Activated CD8-positive, alpha-beta T cell treated with anti-CD3 and anti-CD28 coated beads for 36 hours (primary cell): ENCODE data around the gene CTPS2. TPM values are rescaled to one million over a fixed set of nuclear protein-coding genes. Genes with fewer than 3 reads are reported as not detected.

Source experiments
- ATAC-seq: fragments of 200-7000 bp; cut with Tn5 transposase; one replicate; pipeline ENCODE4 v1.10.0; 2021; ENCODE audit warnings: mild to moderate bottlenecking, moderate library complexity
- CTCF ChIA-PET: fragments of 350-600 bp; sonication (Branson Sonifier 250); formaldehyde crosslinking; loops from one replicate; lab custom pipeline; 2021; ENCODE audit warnings: antibody characterized with exemption; lab: Charles Lee
- POLR2A ChIA-PET: fragments of 350-600 bp; sonication (Branson Sonifier 250); formaldehyde crosslinking; loops from one replicate; lab custom pipeline; 2021; ENCODE audit warnings: antibody characterized with exemption; lab: Charles Lee
- DNase-seq: peaks from one replicate; pipeline ENCODE4 v3.0.0-alpha.2; 2020
- H3K27ac Mint-ChIP-seq: one replicate; pipeline ENCODE4 v1.8.0; 2021; ENCODE audit warnings: mild to moderate bottlenecking, mixed read lengths
- H3K27me3 Mint-ChIP-seq: one replicate; pipeline ENCODE4 v1.8.0; 2021; ENCODE audit warnings: mixed read lengths
- H3K36me3 Mint-ChIP-seq: one replicate; pipeline ENCODE4 v1.8.0; 2021; ENCODE audit warnings: low read depth, mixed read lengths
- H3K4me1 Mint-ChIP-seq: one replicate; pipeline ENCODE4 v1.8.0; 2021; ENCODE audit warnings: low read depth, mixed read lengths
- H3K4me3 Mint-ChIP-seq: one replicate; pipeline ENCODE4 v1.8.0; 2021; ENCODE audit warnings: mild to moderate bottlenecking, moderate library complexity, mixed read lengths
- H3K9me3 Mint-ChIP-seq: one replicate; pipeline ENCODE4 v1.8.0; 2021; ENCODE audit warnings: mixed read lengths
- intact Hi-C: fragments of 100-400 bp; cut with micrococcal nuclease; formaldehyde crosslinking; loops from one replicate; pipeline ENCODE4 v1.10.0; 2022
- total RNA-seq, 2 experiments: library from RNA; stranded (reverse); gene quantifications; one replicate each; pipeline ENCODE4 v1.2.3, GENCODE V29; 2021
- TF ChIP-seq, protein P1 (sequence below): fragments of 200-600 bp; IDR thresholded peaks from one replicate; pipeline ENCODE4 v1.8.0; 2022; ENCODE audit warnings: antibody characterized with exemption, mild to moderate bottlenecking

The CTPS2 gene
- total RNA-seq, 2 experiments from 2014 or later, result 6.2 to 6.7 TPM

GRCh38 chrX:16659321-16659720 lies 53.1 kb downstream of the CTPS2 start:
- no peak for DNase-seq
- intact Hi-C loops, result no loop called here
- ChIA-PET POLR2A (no interaction called here), CTCF (no interaction called here)
- Mint-ChIP-seq H3K4me3 (no peak overlapping the region), H3K9me3 (no peaks in the 10 kb centered on the region), H3K36me3 (no peaks in the 10 kb centered on the region), H3K27me3 (no peaks in the 10 kb centered on the region), H3K4me1 (no peaks in the 10 kb centered on the region), H3K27ac (no peak overlapping the region)
- TF ChIP-seq, protein P1, sequence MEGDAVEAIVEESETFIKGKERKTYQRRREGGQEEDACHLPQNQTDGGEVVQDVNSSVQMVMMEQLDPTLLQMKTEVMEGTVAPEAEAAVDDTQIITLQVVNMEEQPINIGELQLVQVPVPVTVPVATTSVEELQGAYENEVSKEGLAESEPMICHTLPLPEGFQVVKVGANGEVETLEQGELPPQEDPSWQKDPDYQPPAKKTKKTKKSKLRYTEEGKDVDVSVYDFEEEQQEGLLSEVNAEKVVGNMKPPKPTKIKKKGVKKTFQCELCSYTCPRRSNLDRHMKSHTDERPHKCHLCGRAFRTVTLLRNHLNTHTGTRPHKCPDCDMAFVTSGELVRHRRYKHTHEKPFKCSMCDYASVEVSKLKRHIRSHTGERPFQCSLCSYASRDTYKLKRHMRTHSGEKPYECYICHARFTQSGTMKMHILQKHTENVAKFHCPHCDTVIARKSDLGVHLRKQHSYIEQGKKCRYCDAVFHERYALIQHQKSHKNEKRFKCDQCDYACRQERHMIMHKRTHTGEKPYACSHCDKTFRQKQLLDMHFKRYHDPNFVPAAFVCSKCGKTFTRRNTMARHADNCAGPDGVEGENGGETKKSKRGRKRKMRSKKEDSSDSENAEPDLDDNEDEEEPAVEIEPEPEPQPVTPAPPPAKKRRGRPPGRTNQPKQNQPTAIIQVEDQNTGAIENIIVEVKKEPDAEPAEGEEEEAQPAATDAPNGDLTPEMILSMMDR, result no peak
- ATAC-seq, result no peak

DNA sequence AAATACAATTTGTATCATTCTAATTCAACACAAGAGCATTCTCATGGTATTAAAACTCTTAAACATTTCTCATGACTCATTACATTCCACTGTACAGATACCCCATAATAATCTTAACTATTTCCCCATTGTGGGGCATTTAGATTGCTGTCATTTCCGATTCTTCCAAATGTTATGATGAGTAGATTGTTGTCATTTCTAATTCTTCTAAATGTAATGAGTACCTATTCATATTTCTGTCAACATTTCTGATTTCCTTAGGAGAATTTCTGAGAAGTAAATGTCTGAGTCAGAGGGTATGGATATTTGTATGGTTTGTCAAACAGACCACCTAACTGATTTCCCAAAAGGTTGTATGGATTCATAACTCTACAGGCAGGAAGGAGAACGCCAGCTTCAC lies 54.2 kb downstream of the CTPS2 start:
- POLR2A ChIA-PET, result no interaction called here
- H3K36me3 Mint-ChIP-seq, result no peaks in the 10 kb centered on the region
- TF ChIP-seq, protein P1, result no peak
- DNase-seq, result no peak
- no peaks in the 10 kb centered on the region for H3K27me3 Mint-ChIP-seq
- no peaks in the 10 kb centered on the region for H3K9me3 Mint-ChIP-seq
- intact Hi-C loops, result no loop called here
- ATAC-seq, result no peak
- CTCF ChIA-PET, result no interaction called here
- H3K4me3 Mint-ChIP-seq, result no peak overlapping the region
- no peaks in the 10 kb centered on the region for H3K4me1 Mint-ChIP-seq
- H3K27ac Mint-ChIP-seq, result no peak overlapping the region

- ATAC-seq (no peak), DNase-seq (no peak)
- no peaks in the 10 kb centered on the region for H3K9me3 Mint-ChIP-seq
- no peaks in the 10 kb centered on the region for H3K36me3 Mint-ChIP-seq
- POLR2A ChIA-PET, result no interaction called here
- no peaks in the 10 kb centered on the region for H3K27me3 Mint-ChIP-seq
- TF ChIP-seq, protein P1, result no peak
- no peak overlapping the region for H3K4me3 Mint-ChIP-seq
- intact Hi-C loops, result no loop called here
- no peak overlapping the region for H3K27ac Mint-ChIP-seq
- no peaks in the 10 kb centered on the region for H3K4me1 Mint-ChIP-seq
- CTCF ChIA-PET, result no interaction called here
Observed at GRCh38 chrX:16654093-16654492, 58.4 kb downstream of the CTPS2 start.

DNA sequence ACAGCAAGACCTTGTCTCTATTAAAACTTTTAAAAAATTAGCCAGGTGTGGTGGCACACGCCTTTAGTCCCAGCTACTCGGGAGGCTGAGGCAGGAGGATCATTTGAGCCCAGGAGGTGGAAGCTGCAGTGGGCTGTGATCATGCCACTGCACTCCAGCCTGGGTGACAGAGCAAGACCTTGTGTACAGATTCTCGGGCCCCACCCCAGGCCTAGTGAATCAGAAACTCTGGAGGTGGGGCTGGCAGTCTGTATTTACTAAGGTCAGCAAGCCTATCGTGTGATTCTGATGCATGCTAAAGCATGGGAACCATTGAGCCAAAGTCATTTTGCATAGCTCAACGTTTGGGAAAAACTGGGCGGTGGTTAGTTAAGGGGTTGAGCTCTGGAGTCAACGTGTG lies 59.0 kb downstream of the CTPS2 start:
- no peak for ATAC-seq
- TF ChIP-seq, protein P1, result no peak

DNA sequence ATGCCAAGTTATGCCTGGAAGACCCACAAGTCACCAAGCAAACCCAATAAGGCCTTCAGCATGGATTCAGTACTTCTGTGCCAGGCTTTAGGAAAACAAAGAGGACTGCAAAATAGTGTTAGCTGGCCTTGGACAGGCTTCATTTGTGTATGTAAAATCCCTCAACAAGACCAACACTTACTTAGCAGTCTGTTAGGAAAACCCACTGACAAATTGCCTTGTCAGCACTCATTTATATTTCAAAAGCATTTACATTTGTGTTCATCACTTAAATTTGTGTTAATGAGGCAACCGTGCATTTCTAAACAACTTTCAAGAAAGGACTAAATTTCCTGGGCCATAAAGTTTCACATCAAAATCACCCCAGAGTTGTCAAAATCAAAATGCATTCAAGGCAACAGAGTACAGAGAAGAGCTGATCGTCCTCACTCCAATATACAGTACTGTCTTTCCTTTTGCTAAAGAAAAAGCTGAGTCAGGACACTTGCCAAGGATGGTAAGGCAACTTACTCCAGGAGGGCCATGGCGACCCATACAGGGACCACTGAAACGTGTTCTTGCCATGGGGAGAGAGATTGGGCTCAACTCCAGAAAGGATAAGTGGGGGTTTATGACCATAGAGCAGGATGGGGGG lies 61.0 kb downstream of the CTPS2 start:
- ATAC-seq (no peak), DNase-seq (no peak)
- ChIA-PET CTCF (no interaction called here), POLR2A (interaction anchor here (0.6 kb wide), 1 partner anchor 14 kb away, joined by 3 read pairs; no protein-coding TSS in a partner anchor)
- TF ChIP-seq, protein P1, result no peak
- H3K36me3 Mint-ChIP-seq, result no peaks in the 10 kb centered on the region
- H3K27ac Mint-ChIP-seq, result no peak overlapping the region
- intact Hi-C loops, result no loop called here
- no peak overlapping the region for H3K4me3 Mint-ChIP-seq
- no peaks in the 10 kb centered on the region for H3K27me3 Mint-ChIP-seq
- no peaks in the 10 kb centered on the region for H3K9me3 Mint-ChIP-seq
- H3K4me1 Mint-ChIP-seq, result no peaks in the 10 kb centered on the region

More for the DNA sequence above, 59.0 kb downstream of the CTPS2 start:
- no peaks in the 10 kb centered on the region for H3K27me3 Mint-ChIP-seq
- no peak overlapping the region for H3K27ac Mint-ChIP-seq
- intact Hi-C loops, result no loop called here
- POLR2A ChIA-PET, result no interaction called here
- no peak for DNase-seq
- CTCF ChIA-PET, result no interaction called here
- H3K4me3 Mint-ChIP-seq, result no peak overlapping the region
- no peaks in the 10 kb centered on the region for H3K9me3 Mint-ChIP-seq
- H3K36me3 Mint-ChIP-seq, result no peaks in the 10 kb centered on the region
- no peaks in the 10 kb centered on the region for H3K4me1 Mint-ChIP-seq
